ENCODE results near the gene SLC25A20.

Gene SLC25A20

GRCh38 chr3:48897460-48898376 lies 964 bp downstream of the SLC25A20 start:
- DNase-seq (ENCODE audit: low read depth) = no peak

- DNase-seq (ENCODE audit: low read depth) = no peak
Observed at GRCh38 chr3:48896936-48897335, 1.7 kb downstream of the SLC25A20 start.

- no peak for DNase-seq (ENCODE audit: low read depth)
Observed at GRCh38 chr3:48894516-48894915, 4.2 kb downstream of the SLC25A20 start.

- DNase-seq (ENCODE audit: low read depth) = no peak
Observed at GRCh38 chr3:48891606-48892005, 7.1 kb downstream of the SLC25A20 start.

GRCh38 chr3:48885753-48886152 lies 12.9 kb downstream of the SLC25A20 start:
- DNase-seq (ENCODE audit: low read depth) = no peak

- DNase-seq (ENCODE audit: low read depth) = no peak
Observed at GRCh38 chr3:48881652-48882114, 17.0 kb downstream of the SLC25A20 start.

- DNase-seq (ENCODE audit: low read depth) = no peak
Observed at GRCh38 chr3:48881006-48881405, 17.7 kb downstream of the SLC25A20 start.

GRCh38 chr3:48879994-48880377 lies 18.7 kb downstream of the SLC25A20 start:
- no peak for DNase-seq (ENCODE audit: low read depth)

- no peak for DNase-seq (ENCODE audit: low read depth)
Observed at GRCh38 chr3:48879307-48879993, 19.2 kb downstream of the SLC25A20 start.

GRCh38 chr3:48877671-48878070 lies 21.0 kb downstream of the SLC25A20 start:
- no peak for DNase-seq (ENCODE audit: low read depth)

- DNase-seq (ENCODE audit: low read depth) = no peak
Observed at GRCh38 chr3:48863122-48863521, 35.6 kb downstream of the SLC25A20 start.

- DNase-seq (ENCODE audit: low read depth) = no peak
Observed at GRCh38 chr3:48859206-48859605, 39.5 kb downstream of the SLC25A20 start.

- no peak for DNase-seq (ENCODE audit: low read depth)
Observed at GRCh38 chr3:48858709-48859108, 40.0 kb downstream of the SLC25A20 start.

GRCh38 chr3:48857641-48858040 lies 41.0 kb downstream of the SLC25A20 start:
- no peak for DNase-seq (ENCODE audit: low read depth)

- no peak for DNase-seq (ENCODE audit: low read depth)
Observed at GRCh38 chr3:48856469-48856868, 42.2 kb downstream of the SLC25A20 start.

GRCh38 chr3:48855681-48856447 lies 42.8 kb downstream of the SLC25A20 start:
- DNase-seq (ENCODE audit: low read depth) = no peak

- DNase-seq (ENCODE audit: low read depth) = no peak
Observed at GRCh38 chr3:48852151-48852550, 46.5 kb downstream of the SLC25A20 start.

GRCh38 chr3:48851407-48851806 lies 47.3 kb downstream of the SLC25A20 start:
- DNase-seq (ENCODE audit: low read depth) = no peak

GRCh38 chr3:48848816-48849515 lies 49.7 kb downstream of the SLC25A20 start:
- no peak for DNase-seq (ENCODE audit: low read depth)

- peak; percentile 76 for DNase-seq (ENCODE audit: low read depth)
Observed at GRCh38 chr3:48847504-48848423, 50.9 kb downstream of the SLC25A20 start, which contains the start of gene PRKAR2A. Gene PRKAR2A, minus strand, starts transcription at chr3:48847874. Its CDS starts 278 bp downstream, at chr3:48847596.

All from activated gamma-delta T cell treated with anti-CD3 and anti-CD28 coated beads, Interleukin-2, amount 50 U/mL, for 16 hours (primary cell).